MM.1S (cell line): ENCODE data around the gene APOL4.
"Not testable (repeated sequence)": the region's sequence is repeated elsewhere in the genome, so short reads cannot be mapped to it uniquely, and the experiment has no call there.

Experiments
- EZH2 ChIP-seq: fragments of 300-600 bp; sonication (generic); optimal IDR thresholded peaks from 2 replicates; pipeline ENCODE3; 2017; ENCODE audit warnings: low read depth, mild to moderate bottlenecking, antibody characterized with exemption, low read length, mixed read lengths
- TF ChIP-seq, protein P1 (sequence below): fragments of 300-600 bp; sonication (generic); IDR thresholded peaks from 2 replicates; pipeline ENCODE4 v1.5.1; 2016; ENCODE audit warnings: antibody characterized with exemption, low read length, mixed read lengths

GRCh38 chr22:36231051-36231450, 29.4 kb upstream of the APOL4 start:
- TF ChIP-seq, protein P1, sequence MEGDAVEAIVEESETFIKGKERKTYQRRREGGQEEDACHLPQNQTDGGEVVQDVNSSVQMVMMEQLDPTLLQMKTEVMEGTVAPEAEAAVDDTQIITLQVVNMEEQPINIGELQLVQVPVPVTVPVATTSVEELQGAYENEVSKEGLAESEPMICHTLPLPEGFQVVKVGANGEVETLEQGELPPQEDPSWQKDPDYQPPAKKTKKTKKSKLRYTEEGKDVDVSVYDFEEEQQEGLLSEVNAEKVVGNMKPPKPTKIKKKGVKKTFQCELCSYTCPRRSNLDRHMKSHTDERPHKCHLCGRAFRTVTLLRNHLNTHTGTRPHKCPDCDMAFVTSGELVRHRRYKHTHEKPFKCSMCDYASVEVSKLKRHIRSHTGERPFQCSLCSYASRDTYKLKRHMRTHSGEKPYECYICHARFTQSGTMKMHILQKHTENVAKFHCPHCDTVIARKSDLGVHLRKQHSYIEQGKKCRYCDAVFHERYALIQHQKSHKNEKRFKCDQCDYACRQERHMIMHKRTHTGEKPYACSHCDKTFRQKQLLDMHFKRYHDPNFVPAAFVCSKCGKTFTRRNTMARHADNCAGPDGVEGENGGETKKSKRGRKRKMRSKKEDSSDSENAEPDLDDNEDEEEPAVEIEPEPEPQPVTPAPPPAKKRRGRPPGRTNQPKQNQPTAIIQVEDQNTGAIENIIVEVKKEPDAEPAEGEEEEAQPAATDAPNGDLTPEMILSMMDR, result not testable (repeated sequence)
- TF ChIP-seq EZH2, result not testable (repeated sequence)
